Iris pigment epithelial cell (primary cell): ENCODE data around the gene BBX.
"Not testable (repeated sequence)": the region's sequence is repeated elsewhere in the genome, so short reads cannot be mapped to it uniquely, and the experiment has no call there.

Source experiments
- DNase-seq: peaks from one replicate; pipeline ENCODE4 v3.0.0-alpha.2; 2011; ENCODE audit warnings: low read depth

BBX gene

DNA sequence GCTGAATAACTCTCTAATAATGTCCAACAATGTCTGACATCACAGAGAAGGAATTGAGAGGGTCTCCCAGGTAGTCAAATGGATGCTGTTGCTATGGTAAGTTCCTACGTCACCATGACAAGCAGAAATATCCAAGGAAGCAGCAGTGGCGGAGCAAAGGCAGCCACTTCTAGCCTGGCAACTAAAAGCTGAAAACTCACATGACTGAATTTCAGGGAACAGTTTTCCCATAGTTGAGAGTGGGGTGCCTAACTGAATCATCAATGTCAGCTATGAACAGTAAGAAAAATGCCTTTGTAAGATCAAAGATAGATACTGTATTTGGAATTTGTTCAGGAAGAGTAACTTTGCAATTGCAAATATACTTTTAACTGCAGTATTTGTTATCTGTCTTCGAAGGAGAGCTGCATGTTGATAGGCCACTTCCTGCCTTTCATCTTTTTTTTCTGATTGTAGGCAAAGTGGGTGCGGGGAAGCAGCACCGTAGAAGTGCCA, 161.7 kb downstream of the BBX start:
- peak; percentile 39 for DNase-seq

DNA sequence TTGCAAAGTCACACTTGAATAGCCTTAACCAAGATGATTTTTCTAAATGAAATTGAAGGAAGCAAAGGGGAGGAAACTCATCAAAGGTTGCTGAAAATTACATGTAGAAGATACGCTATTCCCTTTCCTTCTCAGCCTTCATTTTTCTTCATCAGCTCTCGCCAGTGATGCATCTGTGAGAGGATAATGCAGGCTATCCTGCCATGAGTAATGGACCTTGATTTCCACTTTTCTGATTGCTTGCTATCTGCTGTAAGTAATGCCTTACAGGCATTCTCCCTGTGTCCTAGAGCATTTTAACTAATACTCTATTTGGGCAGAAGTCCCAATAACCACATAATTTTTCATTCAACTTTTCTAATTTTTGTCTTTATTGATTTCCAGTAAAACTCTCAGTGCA, 162.6 kb downstream of the BBX start:
- DNase-seq = no peak

DNA sequence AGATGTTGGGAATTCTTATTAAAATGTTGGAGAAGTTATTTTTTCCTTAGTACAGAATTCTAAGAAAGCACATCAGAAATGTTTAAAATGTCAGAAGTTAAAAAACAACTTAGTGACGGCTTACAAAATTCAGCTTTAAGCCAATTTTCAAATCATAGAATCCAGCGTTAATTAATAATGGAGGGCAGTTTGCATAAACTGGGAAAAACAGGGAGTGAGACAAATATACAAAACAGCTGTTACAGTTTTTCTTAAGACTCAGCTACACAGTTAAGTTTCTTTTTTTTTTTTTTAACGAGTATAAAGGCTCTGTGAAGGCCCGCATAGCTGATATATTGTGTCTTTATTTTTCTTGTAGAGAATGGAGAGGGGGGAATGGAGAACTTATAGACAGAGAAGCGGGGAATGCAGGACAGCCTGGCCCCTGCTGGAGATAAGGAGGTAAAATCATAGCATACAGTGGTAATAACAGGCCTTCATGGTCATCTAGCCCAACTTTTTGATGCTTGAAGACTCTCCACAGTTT, 164.4 kb downstream of the BBX start:
- DNase-seq = no peak

DNA sequence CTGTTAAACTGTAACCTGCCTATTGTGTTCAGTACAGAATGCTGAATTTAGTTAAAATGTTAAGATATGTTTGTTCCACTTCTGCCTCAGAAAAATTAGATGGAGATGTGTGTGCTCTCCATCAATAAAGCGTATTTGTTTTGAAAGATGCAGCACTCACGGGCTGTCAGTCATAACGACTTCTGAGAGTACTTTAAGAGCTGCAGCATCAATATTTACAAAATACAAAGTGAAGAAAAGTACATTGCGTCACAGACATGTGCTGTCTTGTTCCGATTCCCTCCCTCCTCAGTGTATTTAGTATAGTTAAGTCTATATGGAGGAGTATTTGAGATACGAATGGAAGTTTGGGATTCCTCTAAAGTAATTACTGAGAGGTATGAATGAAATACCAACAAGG, 166.6 kb downstream of the BBX start:
- peak; percentile 34 for DNase-seq

DNA sequence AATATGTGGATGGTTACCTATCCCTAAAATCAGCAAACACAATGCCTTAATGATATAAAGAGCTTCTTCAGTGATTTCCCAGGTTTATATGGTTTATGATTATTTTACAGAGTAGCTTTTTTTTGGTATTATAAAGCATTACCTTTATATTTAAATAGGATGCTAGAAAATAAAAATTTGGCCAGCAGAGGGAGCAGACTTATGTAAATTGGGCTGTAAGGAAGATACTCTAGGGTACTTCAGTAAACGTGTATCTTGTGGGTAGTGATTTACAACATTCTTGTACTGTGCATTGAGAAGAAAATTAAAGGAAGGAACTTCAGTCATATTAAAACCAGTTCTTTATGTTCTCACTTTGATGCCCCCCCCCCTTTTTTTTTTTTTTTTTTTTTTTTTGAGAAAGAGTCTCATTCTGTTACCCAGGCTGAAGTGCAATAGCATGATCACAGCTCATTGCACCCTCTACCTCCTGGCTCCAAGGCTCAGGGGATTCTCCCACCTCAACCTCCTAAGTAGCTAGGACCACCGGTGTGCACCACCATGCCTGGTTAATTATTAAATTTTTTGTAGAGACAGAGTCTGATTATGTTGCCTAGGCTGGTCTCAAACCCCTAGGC, 167.9 kb downstream of the BBX start:
- peak; percentile 74 for DNase-seq

DNA sequence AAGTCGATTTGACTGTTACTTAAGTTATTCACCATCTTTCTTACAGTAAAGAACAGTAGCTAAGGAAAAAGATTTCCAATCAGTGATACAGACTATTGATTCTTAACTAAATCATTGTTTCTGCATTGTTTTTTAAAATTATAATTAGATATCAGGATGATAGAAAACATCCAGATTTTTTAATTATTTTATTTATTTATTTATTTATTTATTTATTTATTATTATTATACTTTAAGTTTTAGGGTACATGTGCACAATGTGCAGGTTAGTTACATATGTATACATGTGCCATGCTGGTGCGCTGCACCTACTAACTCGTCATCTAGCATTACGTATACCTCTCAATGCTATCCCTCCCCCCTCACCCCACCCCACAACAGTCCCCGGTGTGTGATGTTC, 169.2 kb downstream of the BBX start:
- not testable (repeated sequence) for DNase-seq

DNA sequence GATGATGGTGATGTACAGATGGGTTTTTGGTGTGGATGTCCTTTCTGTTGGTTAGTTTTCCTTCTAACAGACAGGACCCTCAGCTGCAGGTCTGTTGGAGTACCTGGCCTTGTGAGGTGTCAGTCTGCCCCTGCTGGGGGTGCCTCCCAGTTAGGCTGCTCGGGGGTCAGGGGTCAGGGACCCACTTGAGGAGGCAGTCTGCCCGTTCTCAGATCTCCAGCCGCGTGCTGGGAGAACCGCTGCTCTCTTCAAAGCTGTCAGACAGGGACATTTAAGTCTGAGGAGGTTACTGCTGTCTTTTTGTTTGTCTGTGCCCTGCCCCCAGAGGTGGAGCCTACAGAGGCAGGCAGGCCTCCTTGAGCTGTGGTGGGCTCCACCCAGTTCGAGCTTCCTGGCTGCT, 174.6 kb downstream of the BBX start:
- DNase-seq = not testable (repeated sequence)

DNA sequence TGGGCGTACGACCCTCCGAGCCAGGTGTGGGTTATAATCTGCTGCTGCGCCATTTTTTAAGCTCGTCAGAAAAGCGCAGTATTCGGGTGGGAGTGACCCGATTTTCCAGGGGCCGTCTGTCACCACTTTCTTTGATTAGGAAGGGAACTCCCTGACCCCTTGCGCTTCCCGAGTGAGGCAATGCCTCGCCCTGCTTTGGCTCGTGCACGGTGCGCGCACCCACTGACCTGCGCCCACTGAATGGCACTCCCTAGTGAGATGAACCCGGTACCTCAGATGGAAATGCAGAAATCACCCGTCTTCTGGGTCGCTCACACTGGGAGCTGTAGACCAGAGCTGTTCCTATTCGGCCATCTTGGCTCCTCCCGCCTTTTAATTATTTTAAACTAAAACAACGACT, 175.1 kb downstream of the BBX start:
- DNase-seq = not testable (repeated sequence)

DNA sequence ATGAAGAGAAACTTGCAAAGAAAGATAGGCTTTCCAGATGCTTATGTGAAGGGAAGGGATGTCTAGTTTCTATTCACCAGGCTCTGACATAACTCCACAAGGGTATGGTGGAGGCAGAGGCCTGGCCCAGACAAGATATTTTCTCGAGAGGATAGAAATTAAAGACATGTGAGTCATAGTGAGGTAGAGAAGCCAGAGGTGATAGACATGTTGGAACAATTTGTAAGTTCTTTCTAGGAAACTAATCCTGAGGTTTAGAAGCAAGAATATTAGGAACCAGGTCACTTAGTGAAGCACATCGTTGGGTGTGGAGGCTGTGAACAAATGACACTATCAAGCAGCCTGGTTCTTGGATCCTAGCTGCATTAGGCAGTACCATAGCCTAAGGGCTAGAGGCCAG, 176.9 kb downstream of the BBX start:
- DNase-seq = peak; percentile 75

DNA sequence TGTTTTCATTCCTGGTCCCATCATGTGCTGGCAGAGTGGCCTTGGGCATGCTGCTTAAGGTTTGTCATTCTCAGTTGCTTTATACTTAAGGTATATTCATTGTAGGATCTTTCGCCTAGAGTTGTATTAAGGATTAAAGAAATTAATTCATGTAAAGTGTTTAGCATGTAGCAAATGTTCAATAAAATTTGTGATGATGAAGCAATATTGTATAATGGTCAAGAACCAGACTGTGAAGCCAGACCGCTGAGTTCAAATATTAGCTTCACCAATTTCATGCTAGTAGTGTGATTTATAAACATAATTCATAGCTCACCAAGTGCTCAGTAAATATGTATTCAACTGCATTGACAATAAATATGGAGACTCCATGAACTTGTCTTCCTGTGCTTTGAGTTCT, 178.5 kb downstream of the BBX start:
- DNase-seq = no peak

DNA sequence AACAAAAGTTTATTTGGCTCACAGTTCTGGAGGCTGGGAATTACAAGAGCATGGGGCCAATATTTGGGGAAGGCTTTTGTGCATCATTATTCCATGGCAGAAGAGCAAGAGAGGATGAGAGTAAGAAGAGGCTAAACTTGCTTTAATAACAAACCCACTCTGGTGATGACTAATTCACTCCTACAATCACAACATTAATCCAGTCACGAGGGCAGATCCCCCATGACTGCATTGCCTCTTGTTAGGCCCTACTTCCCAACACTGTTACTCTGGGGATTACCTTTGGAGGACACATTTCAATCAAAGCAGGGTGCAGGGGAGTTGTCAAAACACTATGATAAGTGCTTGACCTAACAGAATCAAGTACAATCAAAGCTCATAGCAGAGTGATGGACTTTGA, 181.7 kb downstream of the BBX start:
- DNase-seq = peak; percentile 73

DNA sequence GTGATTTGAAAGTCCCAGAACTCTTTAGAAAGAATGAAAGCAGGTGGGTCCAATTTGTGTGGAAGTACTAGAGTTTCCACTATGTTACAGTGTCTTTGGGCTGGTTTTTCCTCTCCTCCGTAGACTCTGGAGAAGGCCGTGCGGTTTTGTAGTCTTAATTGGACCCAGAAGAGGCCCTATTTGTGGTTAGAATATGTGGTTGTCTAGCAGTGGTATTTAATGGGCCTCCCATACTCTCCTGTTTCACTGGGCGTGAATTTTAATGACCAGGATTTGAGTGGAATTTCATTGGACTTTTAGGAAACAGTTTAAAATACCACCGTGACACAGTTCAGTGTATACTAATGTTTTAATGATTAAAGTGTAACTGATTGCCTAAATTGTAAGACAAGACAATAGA, 182.3 kb downstream of the BBX start:
- DNase-seq = no peak

DNA sequence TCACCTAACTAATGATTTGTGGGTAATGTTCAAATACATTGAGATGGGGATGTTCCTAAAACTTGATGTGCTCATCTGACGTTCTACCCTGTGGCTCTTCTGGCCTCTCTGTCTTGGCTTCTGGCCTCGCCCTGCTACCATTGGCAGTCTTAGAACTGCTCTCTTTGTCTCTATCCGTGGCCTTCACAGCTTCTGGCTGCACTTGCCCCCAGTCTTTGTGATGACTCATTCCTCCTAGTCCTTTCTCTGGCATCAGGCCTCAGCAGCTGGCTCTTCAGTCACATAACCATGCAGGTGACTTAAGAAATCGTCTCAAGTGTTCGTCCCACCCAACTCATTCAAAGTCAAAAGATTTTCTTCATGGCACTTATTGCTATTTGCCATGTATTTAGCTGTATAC, 188.1 kb downstream of the BBX start:
- peak; percentile 60 for DNase-seq

DNA sequence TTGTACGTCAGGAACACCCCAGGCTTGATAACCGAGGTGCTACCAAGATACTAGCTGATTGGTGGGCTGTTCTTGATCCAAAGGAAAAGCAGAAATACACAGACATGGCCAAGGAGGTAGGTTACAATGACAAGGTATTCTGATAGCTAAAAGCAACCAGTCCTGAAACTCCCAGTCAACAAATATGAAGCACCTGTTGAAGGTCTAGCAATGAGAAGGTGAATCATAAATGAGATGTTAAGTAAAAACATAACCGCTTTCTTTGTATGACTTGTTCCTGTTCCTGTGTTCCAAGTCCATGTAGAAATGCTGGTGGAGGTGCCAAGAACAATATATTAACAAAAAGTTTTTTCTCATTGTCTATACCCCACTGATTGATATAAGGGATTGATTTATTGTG, 194.0 kb downstream of the BBX start:
- DNase-seq = no peak

DNA sequence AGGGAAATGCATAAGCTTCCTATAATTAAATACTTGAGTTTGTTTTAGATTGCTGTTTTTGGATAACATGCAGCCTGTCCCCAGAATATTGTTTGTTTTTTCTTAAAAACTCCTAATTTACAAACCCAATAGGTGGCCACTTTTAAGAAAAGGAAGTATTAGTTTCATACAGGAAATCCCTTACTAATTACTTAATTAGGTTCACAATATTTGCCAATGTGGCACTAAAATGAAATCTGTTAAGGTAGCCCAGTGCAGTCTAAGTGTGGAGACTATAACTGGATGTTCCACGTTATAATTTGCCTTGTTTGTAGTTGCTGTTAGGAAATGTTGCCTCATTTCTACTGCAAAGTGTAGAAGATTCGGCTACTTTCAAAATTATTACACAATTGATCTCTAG, 195.8 kb downstream of the BBX start:
- no peak for DNase-seq

DNA sequence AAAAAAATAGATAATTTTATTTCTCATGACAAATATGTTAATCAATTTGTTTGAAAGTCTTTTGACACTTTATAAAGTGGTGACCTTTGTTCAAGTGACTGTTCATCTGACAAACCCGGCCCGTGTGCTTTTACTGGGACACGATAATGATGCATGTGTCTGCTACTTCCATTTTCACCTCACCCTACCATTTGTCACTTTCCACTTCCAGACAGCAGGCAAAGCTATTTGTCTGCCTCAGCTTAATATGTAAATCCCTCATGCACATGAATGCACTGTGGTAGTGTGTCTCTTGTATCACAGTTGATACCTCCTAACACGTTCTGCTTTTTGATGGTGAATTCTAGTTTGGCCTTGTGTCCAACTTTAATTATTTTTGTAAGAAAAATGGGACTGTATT, 204.3 kb downstream of the BBX start:
- DNase-seq = no peak

DNA sequence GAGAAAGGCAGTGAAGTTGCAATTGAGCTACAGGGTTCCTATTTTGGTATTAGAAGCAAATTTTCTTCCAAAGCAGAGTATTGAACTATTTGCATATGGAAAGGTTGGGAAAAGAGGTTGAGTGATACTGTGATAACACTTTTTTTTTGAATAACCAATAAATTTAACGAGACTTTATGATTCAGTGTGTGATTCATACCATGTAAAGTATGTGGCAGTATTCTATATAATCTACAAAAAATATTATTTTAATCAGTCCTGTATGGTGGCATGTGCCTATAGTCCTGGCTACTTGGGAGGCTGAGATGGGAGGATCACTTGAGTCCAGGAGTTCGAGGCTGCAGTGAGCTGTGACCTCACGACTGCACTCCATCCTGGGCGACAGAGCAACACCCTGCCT, 206.9 kb downstream of the BBX start:
- no peak for DNase-seq

DNA sequence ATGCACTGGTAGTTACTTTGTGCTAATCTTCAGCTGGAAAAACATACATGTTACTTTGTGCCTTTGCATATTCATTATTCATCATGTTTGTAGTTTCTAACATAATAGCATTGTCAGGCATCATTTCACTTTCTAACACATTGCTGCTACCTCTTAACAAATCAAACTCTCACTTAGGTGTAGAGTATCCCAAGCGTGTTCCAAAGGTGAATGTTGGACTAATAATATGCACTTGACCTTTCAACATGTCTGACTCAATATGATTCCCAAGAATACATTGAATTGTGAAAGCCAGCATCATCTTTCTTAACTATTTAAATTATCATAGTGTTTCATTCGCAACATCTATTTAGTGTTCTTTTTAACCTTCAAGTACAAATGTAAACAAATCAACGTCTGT, 211.6 kb downstream of the BBX start:
- no peak for DNase-seq

DNA sequence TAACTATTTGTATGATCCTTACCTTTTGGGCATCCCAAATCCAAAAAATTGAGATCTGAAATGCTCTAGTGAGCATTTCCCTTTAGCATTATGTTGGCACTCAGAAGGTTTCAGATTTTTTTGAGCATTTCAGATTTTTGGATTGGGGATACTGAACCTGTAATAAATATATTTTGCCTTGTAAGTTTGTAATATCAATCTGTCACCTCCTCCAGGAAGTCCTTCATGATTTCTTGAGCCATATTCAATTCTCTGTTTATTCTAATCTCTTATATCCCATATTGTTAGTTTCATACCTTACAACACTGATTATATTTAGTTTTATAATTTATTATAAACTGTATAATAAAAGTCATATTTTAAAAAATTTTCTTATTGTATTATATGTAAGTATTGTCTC, 215.2 kb downstream of the BBX start:
- DNase-seq = no peak

DNA sequence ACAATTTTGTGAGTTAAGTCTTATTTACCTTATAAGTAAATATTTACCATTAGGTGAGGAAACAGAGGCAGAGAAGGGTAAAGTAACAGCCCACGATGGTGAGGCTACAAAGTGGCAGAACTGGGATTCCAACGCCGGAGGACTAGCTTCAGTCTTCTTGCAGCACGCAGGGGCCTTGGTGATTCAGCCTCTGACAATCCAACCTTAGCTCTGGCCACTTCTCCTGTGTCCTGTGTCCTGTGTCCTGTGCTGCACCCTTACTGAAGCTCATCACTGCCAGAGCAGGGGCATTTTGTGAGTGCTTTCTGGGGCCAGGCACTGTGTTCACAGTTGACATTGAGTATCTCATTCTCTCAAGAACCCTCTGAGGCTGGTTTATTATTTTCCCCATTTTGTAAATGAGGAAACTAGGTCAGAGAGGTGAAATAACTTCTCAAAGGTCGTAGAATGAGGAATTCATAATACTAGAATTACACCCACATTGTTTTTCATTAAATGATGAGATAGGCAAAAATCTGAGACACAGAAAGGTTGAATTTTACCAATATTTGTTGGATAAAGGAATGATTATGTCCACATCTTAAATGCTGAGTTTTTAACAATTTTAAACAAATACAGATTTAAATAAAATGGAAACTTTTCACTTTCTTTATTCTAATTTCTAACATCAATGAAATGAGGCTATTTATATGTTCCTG, 215.9 kb downstream of the BBX start:
- DNase-seq = no peak

DNA sequence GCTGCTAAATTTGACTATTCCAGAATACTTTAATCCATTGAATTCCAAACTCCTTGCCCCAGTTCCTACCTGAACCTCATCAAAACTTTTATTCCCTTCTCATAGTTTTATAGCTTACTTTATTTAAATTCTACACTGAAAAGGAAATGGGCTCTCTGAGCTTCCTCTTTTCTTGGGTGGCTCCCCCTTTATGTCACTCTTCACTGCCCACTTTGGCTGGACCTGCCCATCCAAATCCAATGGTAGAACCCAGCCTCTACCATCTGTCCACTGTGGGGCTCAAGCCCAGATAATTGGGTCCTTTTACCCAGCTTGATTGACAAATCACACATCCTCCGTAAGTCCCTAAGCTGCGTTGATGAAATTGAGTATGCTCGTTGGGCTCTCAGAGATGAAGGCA, 216.5 kb downstream of the BBX start:
- no peak for DNase-seq

DNA sequence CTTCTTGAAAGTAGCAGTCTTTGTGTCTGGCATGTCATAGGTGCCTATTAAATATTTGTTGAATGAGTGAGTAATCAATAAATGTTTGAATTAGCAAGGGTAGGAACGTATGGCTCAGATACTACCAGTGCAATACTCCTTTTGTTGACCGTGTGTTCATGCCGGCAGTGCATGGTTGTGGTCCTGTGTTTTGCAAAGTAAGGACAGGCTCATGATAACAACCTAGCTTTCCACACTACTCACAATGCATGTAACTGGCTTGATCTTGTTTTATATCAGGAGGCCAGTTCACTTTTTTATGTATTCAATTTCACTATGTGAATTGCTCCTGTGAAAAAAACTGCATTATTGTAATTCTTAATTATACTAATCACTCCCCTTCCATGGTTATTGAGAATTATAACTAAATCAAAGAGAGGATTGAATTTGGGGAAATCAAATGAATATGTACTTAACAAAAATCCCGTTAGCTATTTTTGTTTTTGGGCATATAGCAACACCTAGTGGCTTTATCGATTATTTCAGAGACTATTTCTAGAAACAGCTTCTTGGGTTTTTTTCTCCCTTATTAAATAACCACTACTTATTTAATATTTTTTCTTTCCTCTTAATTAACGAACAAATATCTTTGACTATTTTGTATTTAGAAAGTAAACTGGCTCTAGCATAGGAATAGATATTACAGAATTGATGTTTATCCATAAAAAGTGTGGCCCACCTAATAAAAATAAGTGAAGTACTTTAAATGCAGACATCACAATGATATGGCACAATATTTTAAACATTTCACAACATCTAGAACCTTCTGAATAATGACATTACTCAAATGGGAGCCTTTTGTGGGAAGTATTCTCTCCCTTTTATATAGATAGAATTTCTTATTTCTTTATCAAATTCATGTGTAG, 218.5 kb downstream of the BBX start:
- DNase-seq = peak; percentile 25

DNA sequence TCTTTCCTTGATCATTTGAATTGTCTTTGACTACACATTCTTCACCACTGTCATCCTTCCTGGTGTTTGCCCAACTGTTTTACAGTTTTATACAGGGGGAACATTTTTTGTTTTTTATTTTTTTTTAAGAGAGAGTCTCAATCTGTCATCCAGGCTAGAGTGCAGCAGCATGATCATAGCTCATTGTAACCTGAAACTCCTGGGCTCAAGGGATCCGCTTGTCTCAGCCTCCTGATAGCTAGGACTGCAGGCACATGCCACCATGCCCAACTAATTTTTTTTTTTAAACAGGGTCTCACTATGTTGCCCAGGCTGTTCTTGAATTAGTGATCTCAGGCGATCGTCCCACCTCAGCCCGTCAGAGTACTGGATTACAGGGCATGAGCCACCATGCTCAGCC, 222.6 kb downstream of the BBX start:
- peak; percentile 21 for DNase-seq
